Left lung (tissue), 10 donors: ENCODE measurements around the gene ERBB4. TPM values are rescaled to one million over a fixed set of nuclear protein-coding genes. Genes with fewer than 3 reads are reported as not detected.

ENCODE experiments used
- ATAC-seq: fragments of 200-7000 bp; cut with Tn5 transposase; one replicate; pipeline ENCODE4 v1.9.1; 2020; ENCODE audit warnings: moderate library complexity
- DNase-seq, 4 donors: peaks; one replicate each; pipeline ENCODE4 v3.0.0-alpha.2; 2013 to 2020
- H3K27ac ChIP-seq, 2 donors: fragments of 200-600 bp; sonication (generic) in 1 of 2; one replicate each; pipeline versions ENCODE4 v1.5.0 to v1.8.0; 2020 to 2021
- H3K27me3 ChIP-seq, 2 donors: fragments of 200-600 bp; sonication (generic) in 1 of 2; one replicate each; pipeline versions ENCODE4 v1.5.0 to v1.8.0; 2020 to 2021
- H3K36me3 ChIP-seq, 2 donors: fragments of 200-600 bp; sonication (generic) in 1 of 2; one replicate each; pipeline versions ENCODE4 v1.5.0 to v1.8.0; 2020 to 2021
- H3K4me1 ChIP-seq, 2 donors: fragments of 200-600 bp; one replicate each; pipeline ENCODE4 v1.8.0; 2021
- H3K4me3 ChIP-seq, 2 donors: fragments of 200-600 bp; sonication (generic) in 1 of 2; one replicate each; pipeline versions ENCODE4 v1.5.0 to v1.8.0; 2020 to 2021; ENCODE audit warnings: mild to moderate bottlenecking in 1 of 2
- H3K9me3 ChIP-seq, 2 donors: fragments of 200-600 bp; sonication (generic) in 1 of 2; one replicate each; pipeline versions ENCODE4 v1.5.0 to v1.8.0; 2020 to 2021
- intact Hi-C, 2 donors: fragments of 100-400 bp; cut with DNase I; formaldehyde crosslinking; loops; one replicate each; pipeline versions ENCODE4 v1.11.2 to v1.14.2; 2022
- polyA plus RNA-seq, 6 donors: library from polyadenylated mRNA; unstranded; fragments of 120-200 nt; gene quantifications; one replicate each; pipeline ENCODE4 v1.2.1, GENCODE V29; 2013; ENCODE audit not compliant: insufficient read length in 6 of 6
- total RNA-seq, 2 donors: library from RNA; stranded (reverse); fragmentation: NEBNext Ultra II Directional; extraction: Animal tissue kit (Norgen Biotek cat#: 25700); gene quantifications; one replicate each; pipeline ENCODE4 v1.2.1, GENCODE V29; 2021
- TF ChIP-seq, protein P1 (sequence below), 2 donors: fragments of 200-600 bp; sonication (generic) in 1 of 2; IDR thresholded peaks; one replicate each; pipeline versions ENCODE4 v1.5.0 to v1.8.0; 2021; ENCODE audit warnings: antibody characterized with exemption in 2 of 2
- donor health status: DM: no; HTN: yes; CAD: no.
- donor health status: DM: no; HTN: no; CAD: no.

Gene ERBB4
- total and polyA plus RNA-seq, 8 donors = 0.89 to 16.0 (median 1.4) TPM

DNA sequence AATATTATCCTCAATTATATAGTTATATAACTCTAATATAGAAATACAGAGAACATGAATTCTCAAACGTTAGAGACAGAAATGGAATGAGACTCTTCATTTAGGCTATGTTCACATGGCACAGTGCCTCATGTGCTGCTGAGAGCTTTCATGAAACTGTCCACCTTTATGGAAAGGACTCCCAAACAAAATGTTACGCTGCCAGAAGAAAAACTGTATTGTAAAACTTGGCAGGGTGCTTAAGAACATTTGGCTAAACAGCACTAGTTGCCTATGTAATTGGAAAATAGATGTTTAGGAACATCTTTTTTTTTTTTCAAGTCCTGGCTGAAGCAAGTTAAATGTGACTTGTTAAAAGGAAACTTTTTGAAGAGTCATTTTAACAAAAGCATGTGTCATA, 396.0 kb downstream of the ERBB4 start:
- DNase-seq (no peak), ATAC-seq (no peak)
- TF ChIP-seq, protein P1, sequence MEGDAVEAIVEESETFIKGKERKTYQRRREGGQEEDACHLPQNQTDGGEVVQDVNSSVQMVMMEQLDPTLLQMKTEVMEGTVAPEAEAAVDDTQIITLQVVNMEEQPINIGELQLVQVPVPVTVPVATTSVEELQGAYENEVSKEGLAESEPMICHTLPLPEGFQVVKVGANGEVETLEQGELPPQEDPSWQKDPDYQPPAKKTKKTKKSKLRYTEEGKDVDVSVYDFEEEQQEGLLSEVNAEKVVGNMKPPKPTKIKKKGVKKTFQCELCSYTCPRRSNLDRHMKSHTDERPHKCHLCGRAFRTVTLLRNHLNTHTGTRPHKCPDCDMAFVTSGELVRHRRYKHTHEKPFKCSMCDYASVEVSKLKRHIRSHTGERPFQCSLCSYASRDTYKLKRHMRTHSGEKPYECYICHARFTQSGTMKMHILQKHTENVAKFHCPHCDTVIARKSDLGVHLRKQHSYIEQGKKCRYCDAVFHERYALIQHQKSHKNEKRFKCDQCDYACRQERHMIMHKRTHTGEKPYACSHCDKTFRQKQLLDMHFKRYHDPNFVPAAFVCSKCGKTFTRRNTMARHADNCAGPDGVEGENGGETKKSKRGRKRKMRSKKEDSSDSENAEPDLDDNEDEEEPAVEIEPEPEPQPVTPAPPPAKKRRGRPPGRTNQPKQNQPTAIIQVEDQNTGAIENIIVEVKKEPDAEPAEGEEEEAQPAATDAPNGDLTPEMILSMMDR (IDR thresholded peaks at IDR 0.05) = no peak
- intact Hi-C loops = no loop called here
- Histone ChIP-seq H3K36me3 (no peaks in the 10 kb centered on the region), H3K9me3 (no peaks in the 10 kb centered on the region), H3K27me3 (no peaks in the 10 kb centered on the region), H3K4me3 (no peak overlapping the region), H3K4me1 (no peaks in the 10 kb centered on the region), H3K27ac (no peak overlapping the region)

- no peaks in the 10 kb centered on the region for H3K4me1 ChIP-seq
- no peak for ATAC-seq
- no peak overlapping the region for H3K4me3 ChIP-seq
- intact Hi-C loops = no loop called here
- no peaks in the 10 kb centered on the region for H3K27me3 ChIP-seq
- TF ChIP-seq, protein P1 (IDR thresholded peaks at IDR 0.05) = no peak
- DNase-seq = no peak
- H3K9me3 ChIP-seq = no peaks in the 10 kb centered on the region
- no peak overlapping the region for H3K27ac ChIP-seq
- no peaks in the 10 kb centered on the region for H3K36me3 ChIP-seq
These were observed 397.1 kb downstream of the ERBB4 start for GRCh38 chr2:212141499-212141898.

DNA sequence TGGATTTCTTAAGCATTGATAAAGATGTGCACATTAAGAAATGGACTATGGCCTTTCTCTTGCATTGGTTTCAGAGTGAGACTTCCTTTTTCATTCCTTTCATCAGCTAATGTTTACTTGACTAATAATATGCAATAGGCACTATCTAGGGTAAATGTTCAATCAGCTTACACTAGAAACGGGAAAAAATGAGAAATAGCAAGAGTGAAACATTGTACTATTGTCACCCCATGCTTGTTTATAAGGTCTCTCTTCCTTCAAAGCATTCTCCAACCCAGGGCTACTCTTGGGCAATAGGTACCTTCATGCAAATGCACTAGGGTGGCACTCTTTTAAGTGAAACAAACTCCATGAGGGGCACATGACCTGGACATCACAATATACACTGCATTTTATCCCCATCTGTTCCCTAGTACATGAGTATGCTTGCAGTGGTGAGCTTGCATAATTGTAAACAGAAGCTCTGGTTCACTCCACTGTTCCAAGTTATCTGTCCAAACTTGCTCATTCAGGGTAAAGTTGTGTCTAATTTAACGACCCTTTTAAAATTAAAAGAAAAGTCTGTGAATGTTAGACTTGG, 402.3 kb downstream of the ERBB4 start:
- intact Hi-C loops = no loop called here
- TF ChIP-seq, protein P1 (IDR thresholded peaks at IDR 0.05) = no peak
- no peaks in the 10 kb centered on the region for H3K27me3 ChIP-seq
- H3K4me3 ChIP-seq = no peak overlapping the region
- no peaks in the 10 kb centered on the region for H3K36me3 ChIP-seq
- ATAC-seq (no peak), DNase-seq (no peak)
- H3K4me1 ChIP-seq = no peaks in the 10 kb centered on the region
- no peak overlapping the region for H3K27ac ChIP-seq
- no peaks in the 10 kb centered on the region for H3K9me3 ChIP-seq

GRCh38 chr2:212135739-212136138, 402.9 kb downstream of the ERBB4 start:
- Histone ChIP-seq H3K27ac (no peak overlapping the region), H3K27me3 (no peaks in the 10 kb centered on the region), H3K4me1 (no peaks in the 10 kb centered on the region), H3K4me3 (no peak overlapping the region), H3K36me3 (no peaks in the 10 kb centered on the region), H3K9me3 (no peaks in the 10 kb centered on the region)
- DNase-seq (no peak), ATAC-seq (no peak)
- TF ChIP-seq, protein P1 (IDR thresholded peaks at IDR 0.05) = no peak
- intact Hi-C loops = no loop called here

GRCh38 chr2:212133337-212133736, 405.3 kb downstream of the ERBB4 start:
- H3K27me3 ChIP-seq = no peaks in the 10 kb centered on the region
- intact Hi-C loops = no loop called here
- H3K4me1 ChIP-seq = no peaks in the 10 kb centered on the region
- ATAC-seq (no peak), DNase-seq (no peak)
- H3K9me3 ChIP-seq = no peaks in the 10 kb centered on the region
- H3K4me3 ChIP-seq = no peak overlapping the region
- no peaks in the 10 kb centered on the region for H3K36me3 ChIP-seq
- TF ChIP-seq, protein P1 (IDR thresholded peaks at IDR 0.05) = no peak
- no peak overlapping the region for H3K27ac ChIP-seq
